Glomerular visceral epithelial cell (primary cell): ENCODE data around the gene AOPEP.
A peak's percentile ranks its signal among the peaks of the same experiment; 100 is the strongest.
"Not testable (repeated sequence)": the region's sequence is repeated elsewhere in the genome, so short reads cannot be mapped to it uniquely, and the experiment has no call there.

ENCODE experiments used
- DNase-seq: peaks from one replicate; pipeline ENCODE4 v3.0.0-alpha.2; 2016; ENCODE audit errors: extremely low spot score

The AOPEP gene

DNA sequence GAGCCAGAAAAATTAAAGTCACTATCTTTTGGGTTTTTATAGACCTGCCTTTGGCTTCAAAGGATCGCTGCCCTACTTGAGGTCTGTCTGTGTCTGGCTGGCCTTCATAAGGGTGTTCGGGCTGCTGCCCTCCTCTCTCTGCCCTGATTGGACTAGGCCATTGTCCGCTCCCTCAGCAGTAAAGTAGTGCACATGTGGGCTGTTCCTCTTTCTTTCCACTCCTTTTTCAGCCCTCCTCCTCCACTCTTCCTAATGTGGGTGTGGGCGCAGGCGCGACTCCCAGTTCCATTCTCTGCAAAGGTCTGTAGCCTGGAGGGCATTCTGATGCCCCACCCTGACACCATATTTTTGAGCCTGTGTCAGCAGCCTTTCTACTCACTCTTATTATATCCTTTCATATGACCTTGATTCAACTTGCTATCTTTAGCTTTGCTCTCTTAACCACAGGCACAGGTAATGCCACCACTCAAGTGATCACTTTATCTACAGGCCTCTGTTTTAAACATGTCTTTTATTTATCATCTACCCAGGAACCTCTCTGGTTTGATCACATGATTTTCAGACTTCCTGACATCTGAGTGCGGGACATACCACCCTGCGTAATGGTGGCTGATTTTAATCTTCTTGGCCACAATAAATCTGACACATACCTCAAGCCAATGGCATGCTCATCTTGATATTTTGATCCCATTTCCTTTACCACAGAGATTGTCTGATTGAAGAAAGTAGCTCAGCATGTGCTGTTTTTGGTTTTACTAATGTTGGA is 144.5 kb downstream of the AOPEP start:
- DNase-seq: peak; percentile 81

DNA sequence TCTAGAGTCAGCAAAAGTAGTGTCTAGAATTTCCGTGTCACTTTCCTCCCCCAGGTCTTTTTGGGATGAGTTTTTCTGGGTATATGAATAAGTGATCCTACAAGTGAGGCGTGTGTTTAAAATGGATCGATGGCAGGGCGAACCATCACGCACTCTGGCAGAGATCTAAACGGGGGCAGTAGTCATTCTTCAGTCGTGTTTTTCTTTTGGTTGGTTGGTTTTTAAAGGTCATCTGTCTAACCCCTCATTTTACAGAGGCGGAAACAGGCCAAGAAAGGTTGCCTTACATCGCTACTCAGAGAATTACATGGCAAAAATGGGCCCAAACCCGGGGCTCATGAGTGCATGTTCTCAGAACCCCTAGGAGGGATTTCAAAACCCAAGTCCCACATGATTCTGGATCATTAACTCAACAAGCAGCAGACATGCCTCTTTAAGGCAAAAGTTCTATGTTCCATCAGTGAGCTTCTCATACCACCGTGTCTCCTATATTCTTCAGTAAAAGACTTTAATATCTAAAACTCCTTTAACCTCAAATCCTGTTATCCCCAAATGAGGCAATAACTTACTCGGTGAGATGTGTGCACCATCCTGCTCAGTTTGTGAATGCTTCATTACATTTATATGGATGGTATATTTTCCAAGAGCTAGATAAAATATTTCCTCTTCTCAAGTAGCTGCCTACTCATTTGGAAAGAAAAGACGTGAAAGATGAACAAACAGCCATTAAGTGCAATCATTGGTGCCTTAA is 145.8 kb downstream of the AOPEP start:
- DNase-seq: no peak

DNA sequence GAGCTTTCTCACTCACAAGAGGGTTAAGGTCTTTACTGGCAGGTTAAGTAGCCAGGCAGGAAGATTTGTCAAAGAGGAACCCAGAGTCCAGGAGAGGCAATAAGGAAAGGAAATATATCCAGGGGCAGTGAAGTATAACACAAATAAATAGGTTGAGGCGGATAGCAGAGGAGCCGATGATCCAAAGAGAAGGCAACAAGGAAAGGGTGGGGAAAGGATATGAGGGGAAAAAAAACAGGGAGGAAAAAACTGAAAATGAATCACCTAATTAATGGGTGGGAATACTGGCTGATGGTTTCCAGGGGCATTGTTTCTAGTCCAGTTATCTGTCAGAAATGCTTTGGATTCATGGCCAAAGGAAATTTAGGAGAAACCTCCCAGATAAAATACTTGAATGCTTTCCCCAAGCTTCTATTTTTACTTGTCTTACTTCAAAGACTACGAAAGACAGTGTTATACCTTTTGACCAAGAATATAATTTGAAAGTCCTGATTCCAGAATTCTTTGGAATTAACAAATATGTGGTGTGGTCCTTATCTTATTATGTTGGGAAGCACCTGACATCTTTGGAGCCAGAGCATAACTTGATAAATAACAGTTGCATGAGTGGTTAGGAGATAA is 146.5 kb downstream of the AOPEP start:
- peak; percentile 46 for DNase-seq

DNA sequence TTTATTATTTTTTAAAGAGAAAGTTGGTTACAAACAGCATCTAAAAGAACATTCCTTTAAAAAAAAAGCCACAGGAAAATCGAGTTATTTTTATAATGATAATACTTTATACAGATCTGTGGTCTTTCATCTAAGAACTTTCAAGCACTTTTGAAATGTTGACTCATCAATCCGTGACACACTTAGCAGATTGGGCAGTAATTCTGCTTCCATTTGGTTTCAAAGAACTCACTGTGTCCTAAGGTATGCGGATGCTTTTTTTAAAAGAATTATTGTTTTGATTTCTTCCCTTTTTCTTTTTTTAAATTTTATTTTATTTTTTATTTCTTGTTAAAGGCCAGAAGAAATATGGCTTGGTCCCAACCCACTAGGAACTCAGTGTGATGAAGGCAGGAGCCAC is 147.8 kb downstream of the AOPEP start:
- DNase-seq: peak; percentile 58

DNA sequence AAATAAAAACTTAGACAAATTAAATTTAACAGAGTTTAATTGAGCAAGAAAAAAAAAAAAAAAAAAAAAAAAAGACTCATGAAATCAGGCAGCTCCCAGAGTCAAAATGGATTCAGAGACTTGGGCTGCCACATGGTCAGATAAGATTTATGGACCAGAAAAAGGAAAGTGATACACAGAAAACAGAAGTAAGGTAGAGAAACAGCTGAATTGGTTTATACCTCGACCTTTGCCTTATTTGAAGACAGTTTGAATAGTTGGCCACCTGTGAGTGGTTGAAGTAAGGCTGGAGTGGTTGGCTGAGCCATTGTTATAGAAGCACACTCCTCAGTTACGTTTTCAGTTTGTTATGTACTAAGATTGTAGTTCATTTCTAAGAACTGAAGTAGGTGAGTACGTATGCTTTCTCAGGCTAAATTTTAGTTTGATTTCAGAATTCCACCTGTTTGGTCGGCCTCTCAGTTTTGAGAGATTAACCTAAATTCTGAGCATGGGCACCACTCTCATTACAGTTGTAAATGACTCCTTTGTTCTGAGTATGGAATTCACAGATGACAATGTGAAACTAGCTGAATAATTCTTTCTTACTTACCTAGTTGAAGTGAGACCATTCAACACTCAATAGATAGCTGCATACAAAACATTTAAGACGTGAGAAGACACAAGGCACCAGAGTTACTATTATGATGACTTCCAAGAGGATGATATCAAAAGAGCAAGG is 149.0 kb downstream of the AOPEP start:
- DNase-seq: no peak

DNA sequence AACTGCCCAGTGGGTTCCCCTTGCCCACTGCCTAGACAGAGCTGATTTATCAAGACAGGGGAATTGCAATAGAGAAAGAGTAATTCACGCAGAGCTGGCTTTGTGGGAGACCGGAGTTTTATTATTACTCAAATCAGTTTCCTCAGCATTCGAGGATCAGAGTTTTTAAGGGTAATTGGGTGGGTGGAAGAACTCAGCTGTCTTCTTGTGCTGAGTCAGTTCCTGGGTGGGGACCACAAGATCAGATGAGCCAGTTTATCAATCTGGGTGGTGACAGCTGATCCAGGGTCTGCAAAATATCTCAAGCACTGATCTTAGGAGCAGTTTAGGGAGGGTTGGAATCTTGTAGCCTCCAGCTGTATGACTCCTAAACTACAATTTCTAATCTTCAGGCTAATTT is 152.3 kb downstream of the AOPEP start:
- not testable (repeated sequence) for DNase-seq

DNA sequence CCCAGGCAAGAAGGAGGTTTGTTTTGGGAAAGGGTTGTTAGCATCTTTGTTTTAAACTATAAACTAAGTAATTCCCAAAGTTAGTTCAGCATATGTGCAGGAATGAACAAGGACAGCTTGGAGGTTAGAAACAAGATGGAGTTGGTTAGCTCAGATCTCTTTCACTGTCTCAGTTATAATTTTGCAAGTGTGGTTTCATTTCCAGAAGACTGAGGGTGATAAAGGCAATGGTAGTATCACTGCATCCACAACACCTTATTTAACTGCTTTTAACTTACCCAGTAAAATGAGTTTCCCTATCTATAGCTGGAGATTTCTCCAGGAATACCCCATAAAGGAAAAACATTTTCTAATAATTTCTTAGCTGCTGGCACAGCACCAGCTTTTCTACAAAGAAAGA is 152.7 kb downstream of the AOPEP start:
- DNase-seq: no peak

DNA sequence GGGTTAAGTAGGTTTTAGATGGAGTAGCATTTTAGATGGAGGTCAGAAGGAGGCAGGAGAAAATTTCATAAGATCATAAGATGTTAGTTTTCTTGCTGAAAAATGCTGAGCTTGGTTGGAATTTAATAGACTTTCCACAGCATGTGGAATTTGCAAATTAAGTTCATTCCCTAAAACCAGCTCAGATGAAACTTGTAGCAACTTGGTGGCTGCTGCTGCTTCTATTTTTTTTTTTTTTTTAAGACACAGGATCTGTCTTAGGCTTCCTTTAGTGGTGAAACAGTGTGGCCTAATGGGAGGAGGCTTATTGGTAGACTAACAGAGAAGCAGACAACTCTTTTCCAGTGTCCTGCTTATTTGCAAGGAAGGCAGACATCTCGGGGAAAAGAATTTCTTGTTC is 154.5 kb downstream of the AOPEP start:
- no peak for DNase-seq

DNA sequence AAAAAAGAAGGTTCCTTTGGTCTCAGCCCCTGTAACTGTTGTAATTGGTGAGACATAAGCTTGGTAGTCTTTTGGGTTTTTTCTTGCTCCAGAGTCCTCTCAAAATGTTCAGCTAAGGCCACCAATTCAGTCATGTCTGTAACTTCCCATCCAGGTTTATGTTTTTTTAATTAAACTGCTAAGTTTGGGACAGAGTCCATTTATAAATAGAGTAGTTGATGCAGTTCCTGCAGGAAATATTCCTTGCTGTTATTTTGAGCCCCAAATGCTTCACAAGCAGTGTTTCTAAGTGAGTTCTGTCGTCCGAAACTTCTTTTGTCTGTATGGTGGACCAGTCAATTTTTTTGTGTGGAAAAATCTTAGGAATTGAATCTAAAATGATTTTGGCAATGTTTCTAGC is 155.0 kb downstream of the AOPEP start:
- no peak for DNase-seq

DNA sequence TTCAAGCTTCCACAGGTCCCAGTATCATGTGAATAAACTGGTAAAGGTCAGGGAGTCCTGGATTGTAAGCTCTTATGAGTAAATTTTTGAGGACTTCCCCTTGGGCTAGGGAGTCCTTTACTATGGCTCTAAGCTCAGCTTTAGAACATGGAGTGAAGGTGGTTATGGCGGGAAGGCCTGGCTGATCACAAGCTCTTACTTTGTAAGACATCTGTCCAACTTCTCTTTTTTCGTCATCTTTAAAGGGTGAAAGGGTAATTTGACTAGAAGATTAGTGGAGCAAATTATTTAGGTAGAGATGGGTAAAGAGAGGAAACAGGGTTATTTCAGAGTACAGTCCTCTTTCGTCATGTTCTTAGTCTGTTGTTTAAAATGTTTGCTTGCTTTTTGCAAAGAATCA is 155.4 kb downstream of the AOPEP start:
- no peak for DNase-seq

DNA sequence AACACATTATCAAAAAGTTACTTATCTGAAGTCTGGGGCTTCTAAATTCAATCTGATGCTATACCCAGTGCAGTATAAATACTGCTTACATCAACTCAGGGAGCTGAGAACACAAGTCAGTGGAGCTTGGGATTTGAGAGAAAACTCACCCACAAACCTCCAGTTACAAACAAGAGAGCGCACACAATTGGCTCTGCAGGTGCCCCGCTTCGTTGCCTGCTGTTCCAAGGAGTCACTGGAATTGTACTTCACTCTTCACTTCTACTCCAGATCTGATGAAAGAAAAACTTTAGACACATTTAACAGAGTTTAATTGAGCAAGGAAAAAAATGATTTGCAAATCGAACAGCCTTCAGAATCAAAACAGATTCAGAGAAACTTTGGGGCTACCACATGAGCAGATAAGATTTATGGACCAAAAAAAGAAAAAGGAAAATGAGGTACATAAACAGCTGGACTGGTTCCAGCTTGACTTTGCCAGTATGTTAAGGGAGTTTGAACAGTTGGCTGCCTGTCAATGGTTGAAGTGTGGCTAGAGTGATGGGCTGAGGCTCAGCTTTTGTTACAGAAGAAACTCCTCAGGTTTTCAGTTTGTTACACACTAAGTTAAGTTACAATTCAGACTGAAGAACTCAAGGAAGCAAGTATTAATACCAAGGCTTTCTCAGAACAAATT is 156.6 kb downstream of the AOPEP start:
- DNase-seq: no peak

DNA sequence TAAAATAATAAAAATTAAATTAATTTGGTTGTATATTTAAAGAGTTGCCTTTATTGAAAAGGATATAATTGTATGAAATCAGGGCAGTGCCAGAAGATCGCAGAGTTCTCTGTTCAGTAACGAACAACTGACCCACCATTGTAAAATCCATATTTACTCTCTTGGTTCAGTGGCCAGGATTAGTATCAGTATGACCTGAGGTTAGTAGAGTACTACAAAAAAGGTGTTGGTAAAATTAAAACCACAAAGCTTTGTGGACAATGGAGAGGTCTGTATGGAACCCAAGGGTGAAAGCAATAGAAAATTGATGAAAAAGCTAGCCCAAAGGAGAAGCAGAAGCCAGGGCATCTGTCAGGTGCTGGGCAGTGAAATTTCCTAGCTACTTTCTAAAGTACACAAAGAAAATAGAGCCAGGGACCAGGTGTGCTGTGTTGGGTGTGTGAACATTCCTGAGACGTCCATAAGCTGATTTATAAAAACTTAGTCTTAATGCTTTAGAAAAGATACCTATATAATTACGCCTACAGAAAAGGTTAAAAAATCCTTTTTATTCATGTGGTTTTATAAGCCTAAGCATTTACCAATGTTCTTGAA is 159.5 kb downstream of the AOPEP start:
- no peak for DNase-seq

DNA sequence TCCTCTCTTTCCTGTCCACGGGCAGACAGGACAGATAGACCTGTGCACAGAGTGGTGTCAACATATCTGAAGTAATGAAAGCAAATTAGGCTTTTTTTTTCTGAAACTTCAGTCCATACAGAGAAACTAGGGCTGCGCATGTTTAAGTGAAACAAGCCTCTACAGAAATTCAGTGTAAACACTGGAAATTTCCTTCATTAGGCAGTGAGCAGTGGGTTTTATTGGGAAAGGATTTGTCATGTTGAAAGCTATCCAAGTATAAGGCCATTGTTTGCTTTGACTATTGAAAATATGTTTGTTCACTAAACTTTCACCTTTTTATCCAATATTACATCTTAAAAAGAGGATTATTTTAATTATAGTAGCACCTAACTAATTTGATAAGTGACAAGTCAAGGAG is 161.2 kb downstream of the AOPEP start:
- DNase-seq: no peak

DNA sequence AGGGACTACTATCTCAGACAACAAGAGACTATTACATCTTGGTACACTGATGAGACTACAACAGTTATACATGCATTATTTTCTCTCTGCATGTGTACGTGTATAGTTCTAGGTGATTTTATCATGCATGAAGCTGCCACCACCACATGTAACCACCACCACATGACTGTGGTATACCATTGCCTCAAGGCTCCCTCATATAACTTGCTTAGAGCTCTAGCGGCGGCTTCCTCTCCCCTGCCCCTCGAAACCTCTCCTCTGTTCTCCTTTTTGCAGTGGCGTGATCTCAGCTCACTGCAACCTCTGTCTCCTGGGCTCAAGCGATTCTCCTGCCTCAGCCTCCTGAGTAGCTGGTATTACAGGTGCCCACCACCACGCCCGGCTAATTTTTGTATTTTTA is 162.3 kb downstream of the AOPEP start:
- no peak for DNase-seq

DNA sequence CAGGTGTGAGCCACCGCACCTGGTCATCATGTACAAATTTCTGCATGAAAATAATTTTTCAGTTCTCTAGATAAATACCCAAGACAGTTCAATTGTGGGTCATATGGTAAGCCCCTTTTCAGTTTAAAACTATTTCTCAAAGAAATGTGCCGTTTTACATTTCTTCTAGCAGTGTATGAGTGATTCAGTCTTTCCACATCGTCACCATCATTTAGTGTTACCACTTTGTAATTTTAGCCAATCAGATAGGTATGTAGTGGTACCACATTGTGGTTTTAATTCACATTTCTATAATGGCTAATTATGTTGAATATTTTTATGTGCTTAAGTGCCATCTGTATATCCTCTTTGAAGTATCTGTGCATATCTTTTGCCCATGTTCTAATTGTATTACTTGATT is 163.1 kb downstream of the AOPEP start:
- DNase-seq: no peak

DNA sequence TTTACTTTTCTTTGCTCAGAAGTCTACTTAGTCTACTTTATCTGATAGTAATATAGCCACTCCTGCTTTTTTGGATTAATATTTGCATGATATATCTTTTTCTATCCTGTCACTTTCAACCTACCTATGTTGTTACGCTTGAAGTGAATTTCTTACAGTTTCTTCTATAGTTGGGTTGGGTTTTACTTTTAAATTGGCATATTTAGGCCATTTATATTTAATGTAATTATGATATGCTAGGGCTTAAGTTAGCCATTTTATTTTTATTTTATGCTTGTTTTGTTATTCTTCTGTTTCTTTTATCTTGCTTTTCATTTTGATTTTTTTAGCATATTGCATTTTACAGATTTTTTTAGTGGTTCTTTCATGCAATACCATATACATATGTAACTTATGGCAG is 164.7 kb downstream of the AOPEP start:
- DNase-seq: no peak

DNA sequence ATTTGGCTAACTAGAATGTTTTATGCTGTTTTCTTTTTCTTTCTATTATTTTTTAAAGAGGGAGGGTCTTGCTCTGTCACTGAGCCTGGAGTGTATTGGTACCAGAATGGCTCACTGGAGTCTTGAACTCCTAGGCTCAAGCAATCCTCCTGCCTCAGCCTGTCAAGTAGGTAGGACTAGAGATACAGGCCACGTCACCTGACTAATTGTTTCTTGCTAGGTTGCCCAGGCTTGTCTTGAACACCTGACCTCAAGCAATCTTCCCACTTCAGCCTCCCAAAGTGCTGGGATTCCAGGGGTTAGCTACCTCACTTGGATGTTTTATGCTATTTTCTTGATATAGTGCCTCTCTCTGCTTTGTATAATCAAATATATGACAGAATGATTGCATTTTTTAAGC is 166.2 kb downstream of the AOPEP start:
- DNase-seq: no peak

DNA sequence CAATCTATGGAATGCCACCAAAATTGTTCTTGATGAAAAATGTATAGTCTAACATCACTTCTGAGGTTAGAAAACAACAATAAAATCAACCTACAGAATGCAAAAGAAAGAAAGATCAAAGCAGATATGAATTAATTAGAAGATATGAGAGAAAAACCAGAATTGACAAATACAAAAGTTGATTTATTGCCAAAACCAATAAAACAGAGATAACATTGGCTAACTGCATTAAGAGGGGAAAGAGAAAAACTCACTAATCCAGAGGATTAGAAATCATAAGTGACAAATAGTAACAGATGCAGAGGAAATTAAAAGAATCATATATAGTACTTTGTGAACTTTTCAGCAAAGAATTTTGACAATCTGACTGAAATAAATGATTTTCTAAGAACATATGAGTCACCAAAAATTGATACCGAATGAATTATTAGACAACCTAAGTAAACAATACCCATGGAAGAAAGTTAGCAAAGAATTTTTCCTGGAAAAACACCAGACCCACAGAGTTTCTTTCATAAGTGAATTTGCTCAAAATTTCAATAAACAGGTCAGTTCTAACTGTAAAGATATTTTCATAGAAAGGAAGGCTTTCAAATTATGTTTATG is 167.7 kb downstream of the AOPEP start:
- DNase-seq: no peak

DNA sequence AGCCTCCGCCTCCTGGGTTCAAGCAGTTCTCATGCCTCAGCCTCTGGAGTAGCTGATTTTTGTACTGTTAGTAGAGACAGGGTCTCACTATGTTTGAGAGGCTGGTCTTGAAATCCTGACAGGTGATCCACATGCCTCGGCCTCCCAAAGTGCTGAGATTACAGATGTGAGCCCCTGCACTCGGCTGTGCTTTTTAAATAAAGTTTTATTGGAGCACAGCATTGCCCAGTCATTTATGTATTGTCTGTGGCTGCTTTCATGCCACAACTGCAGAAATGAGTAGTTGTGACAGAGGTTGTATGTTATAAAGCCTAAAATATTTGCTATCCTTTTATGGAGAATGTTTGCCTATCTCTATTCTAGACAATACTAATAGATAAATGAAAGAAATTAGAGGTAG is 169.2 kb downstream of the AOPEP start:
- DNase-seq: no peak

DNA sequence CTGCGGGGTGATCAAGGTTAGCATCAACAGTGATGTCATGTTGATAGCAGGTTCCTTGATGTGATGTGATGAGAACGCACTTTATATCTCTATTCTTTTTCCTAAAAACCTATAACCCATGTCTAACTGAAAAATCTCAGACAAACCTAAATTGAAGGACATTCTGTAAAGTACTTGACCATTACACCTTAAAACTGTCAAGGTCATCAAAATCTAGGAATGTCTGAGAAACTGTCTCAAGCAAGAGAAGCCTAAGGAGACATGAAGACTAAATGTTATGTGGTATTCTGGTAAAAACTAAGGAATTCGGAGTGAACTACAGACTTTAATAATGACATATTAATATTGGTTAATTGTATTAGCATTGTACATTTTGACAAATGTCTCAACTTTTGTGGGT is 170.0 kb downstream of the AOPEP start:
- no peak for DNase-seq
